ENCODE data around the gene FANCM.

FANCM gene

GRCh38 chr14:45247427-45247826 is 111.7 kb downstream of the FANCM start:
- no peak for TF ChIP-seq POLR2AphosphoS5 (IDR thresholded peaks at IDR 0.05; ENCODE audit: low read depth, low read length)
- no peak for TF ChIP-seq TAF1 (IDR thresholded peaks at IDR 0.05; ENCODE audit: borderline replicate concordance, insufficient read depth, low read length)
- TF ChIP-seq FOXP2 (optimal IDR thresholded peaks at IDR 0.05; ENCODE audit: borderline replicate concordance, extremely low read depth, extremely low read length, insufficient read depth), result no peak
- no peak for TF ChIP-seq SIN3A (IDR thresholded peaks at IDR 0.05; ENCODE audit: borderline replicate concordance, insufficient read depth, low read length)
- TF ChIP-seq REST (IDR thresholded peaks at IDR 0.05; ENCODE audit: insufficient read depth in 1 of 2, low read depth in 2 of 2, low read length in 2 of 2), result no peak

- no peak for TF ChIP-seq POLR2AphosphoS5 (IDR thresholded peaks at IDR 0.05; ENCODE audit: low read depth, low read length)
- TF ChIP-seq SIN3A (IDR thresholded peaks at IDR 0.05; ENCODE audit: borderline replicate concordance, insufficient read depth, low read length), result no peak
- no peak for TF ChIP-seq FOXP2 (optimal IDR thresholded peaks at IDR 0.05; ENCODE audit: borderline replicate concordance, extremely low read depth, extremely low read length, insufficient read depth)
- TF ChIP-seq TAF1 (IDR thresholded peaks at IDR 0.05; ENCODE audit: borderline replicate concordance, insufficient read depth, low read length), result no peak
- no peak for TF ChIP-seq REST (IDR thresholded peaks at IDR 0.05; ENCODE audit: insufficient read depth in 1 of 2, low read depth in 2 of 2, low read length in 2 of 2)
These were observed 114.3 kb downstream of the FANCM start for GRCh38 chr14:45249856-45250575.

Measured in PFSK-1 (cell line).